Measurements from ENCODE around the gene KIF12.
A peak's percentile ranks its signal among the peaks of the same experiment; 100 is the strongest.

KIF12 gene

DNA sequence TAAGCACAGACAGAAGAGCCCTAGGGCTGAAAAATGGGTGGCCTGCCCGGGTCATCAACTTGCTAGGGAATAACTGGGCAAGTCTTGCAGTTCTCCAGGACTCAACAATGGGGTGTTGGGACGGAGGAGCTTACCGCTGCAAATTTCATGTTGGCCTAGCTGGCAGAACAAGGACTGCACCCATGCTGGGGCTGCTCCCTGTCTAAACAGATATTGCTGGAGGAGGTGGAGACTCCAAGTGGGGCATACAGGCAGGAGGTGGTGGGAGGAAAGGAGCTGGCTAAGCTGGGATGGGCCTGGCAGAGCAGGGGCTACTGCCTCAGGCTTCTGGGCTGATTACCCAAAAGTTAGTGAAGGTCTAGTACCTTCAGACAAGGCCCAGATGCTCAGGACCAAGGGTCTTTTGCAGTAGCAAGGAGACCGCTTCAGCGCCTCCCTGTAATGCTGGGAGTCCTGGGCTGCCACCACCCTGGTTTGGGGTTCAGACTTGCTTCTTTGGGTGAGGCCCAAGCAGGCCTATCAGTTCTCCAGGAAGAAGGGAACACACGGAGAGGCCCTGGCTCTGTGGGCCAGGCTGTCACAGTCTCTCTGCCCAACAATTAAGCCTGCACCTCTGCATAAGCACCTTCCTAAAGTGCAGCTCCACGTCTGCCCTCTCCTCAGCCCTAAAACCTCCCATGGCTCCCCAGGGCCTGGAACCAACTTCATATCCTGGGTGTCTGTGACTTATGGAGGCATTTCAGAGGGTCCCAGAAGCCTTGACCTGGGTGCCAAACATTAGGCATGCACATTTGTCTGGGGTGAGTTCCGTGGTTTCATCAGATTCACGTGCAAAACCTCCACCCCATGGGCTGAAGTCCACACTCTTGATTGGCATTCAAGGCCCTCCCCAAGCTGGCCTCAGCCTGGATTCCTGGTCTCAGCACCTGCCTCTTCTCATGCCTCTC lies 24.2 kb upstream of the KIF12 start:
- DNase-seq (ENCODE audit: low read depth in 2 of 2), result no peak

GRCh38 chr9:114122136-114123027 lies 23.3 kb upstream of the KIF12 start:
- no peak for DNase-seq (ENCODE audit: low read depth in 2 of 2)

- no peak for DNase-seq (ENCODE audit: low read depth in 2 of 2)
Measured at GRCh38 chr9:114121227-114122135, 22.4 kb upstream of the KIF12 start.

DNA sequence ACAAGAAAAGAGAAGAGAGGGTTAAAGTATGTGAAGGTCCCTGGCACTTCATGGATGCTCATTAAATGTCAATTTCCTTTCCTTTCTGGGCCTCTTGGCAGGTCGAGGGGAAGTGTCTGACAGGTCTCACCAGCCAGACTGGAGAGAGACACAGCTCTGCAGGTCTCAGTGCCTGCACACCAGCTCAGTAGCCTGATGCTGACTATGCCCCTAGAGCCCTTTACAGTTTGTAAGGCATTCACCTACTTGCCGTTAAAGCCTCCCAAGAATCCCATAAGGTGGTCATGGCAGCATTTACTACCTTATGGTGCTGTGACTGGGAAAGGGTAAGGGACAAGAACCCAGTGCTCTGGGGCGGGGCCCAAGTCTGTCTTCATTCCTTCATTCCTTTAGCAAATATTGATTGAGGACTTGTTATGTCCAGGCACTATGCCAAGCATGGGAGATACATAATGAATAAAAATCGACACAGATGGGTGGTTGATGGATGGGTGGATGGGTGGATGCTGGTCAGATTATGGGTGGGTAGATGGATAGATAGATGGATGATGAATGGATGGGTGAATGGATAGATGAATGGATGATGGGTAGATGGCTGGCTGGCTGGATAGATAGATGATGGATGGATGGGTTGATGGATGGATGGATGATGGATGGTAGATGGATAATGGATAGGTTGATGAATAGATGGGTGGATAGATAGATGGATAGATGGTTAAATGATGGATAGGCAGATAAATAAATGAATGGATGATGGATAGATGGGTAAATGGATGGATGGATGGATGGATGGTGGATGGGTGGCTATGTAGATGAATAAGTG lies 21.3 kb upstream of the KIF12 start:
- no peak for DNase-seq (ENCODE audit: low read depth in 2 of 2)

DNA sequence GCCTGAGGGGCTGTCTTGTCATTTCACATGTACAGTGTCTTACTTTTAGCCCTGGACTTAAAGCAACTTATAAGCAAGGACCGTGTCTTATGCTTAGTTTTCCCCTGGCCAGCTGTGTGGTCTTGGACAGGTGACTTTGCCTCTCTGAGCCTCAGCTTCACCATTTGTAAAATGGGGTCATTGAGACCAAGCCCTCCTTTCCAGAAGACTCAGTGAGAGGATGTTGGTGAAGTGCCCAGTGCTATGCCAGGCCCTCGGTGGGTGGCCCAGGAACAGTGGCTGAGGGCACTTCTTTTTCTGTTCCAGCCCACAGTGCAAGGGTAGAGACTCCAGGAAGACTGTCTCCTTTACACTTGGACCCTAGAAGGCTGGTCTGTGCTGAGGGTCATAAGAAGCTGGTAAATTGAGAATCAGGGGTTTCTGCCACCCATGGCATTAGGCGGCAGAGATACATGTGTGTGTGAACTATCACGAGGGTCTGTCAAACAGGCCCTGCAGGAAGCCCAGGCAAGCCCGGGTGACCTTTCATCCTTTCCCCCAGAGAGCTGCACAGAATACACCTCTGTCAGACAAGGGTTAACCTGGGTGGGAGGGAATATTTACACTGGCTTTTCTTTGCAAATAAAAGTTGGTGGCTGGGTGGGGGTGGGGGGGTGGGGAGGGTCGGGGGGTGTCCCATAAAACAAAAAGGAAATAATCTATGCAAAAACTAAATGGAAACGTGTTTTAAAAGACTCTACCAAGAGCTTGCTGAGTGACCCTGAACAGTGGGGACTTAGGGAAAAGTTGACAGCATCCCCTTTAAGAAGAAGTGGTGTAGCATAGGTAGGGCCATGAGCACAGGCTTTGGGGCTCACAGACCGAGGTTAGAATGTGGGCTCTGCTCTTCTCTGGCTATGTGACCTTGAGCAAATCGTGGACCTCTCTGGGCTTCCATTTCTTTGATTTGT lies 20.4 kb upstream of the KIF12 start:
- no peak for DNase-seq (ENCODE audit: low read depth in 2 of 2)

- no peak for DNase-seq (ENCODE audit: low read depth in 2 of 2)
Measured at GRCh38 chr9:114117996-114118830, 19.1 kb upstream of the KIF12 start.

GRCh38 chr9:114117614-114117995 lies 18.5 kb upstream of the KIF12 start:
- no peak for DNase-seq (ENCODE audit: low read depth in 2 of 2)

GRCh38 chr9:114116126-114116747 lies 17.1 kb upstream of the KIF12 start:
- DNase-seq (ENCODE audit: low read depth in 2 of 2), result no peak

DNA sequence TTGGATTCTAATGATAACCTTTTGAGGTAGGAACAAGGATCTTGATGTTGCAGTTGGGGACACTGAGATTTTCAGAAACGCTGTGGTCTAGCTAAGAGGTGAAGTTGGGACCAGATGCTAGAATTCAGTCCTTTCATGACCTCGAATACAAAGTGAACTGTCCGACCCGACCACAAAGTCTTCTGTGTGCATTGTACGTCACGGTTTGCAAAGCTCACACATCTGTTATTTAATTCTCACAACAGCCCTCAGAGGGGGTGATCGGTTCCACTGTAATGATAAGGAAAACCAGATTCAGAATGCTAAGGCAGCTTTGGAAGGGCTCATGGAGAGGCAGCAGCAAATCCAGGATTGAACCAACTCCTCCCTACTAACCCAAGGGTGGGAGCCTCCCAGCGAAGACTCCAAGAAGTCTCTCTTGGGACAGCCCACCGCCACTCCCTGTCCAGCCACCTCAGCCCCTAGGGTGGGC lies 16.6 kb upstream of the KIF12 start:
- DNase-seq (ENCODE audit: low read depth in 2 of 2), result no peak

DNA sequence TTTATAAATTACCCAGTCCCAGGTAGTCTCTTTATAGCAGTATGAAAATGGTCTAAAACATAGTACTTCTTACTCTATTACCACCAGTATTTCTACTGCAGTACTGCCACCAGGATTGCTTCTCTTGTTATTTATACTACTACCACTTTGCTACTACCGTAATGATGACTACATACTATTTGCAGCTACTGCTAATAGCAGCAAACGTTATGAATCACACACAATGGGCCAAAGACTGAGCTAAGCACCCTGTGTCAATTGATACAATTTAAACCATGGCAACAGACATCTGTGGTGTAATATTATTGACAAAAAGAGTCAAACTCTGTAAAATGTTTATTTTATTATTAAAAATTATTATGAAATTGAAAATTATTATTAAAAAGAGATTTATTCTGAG lies 15.3 kb upstream of the KIF12 start:
- DNase-seq (ENCODE audit: low read depth in 2 of 2), result no peak

DNA sequence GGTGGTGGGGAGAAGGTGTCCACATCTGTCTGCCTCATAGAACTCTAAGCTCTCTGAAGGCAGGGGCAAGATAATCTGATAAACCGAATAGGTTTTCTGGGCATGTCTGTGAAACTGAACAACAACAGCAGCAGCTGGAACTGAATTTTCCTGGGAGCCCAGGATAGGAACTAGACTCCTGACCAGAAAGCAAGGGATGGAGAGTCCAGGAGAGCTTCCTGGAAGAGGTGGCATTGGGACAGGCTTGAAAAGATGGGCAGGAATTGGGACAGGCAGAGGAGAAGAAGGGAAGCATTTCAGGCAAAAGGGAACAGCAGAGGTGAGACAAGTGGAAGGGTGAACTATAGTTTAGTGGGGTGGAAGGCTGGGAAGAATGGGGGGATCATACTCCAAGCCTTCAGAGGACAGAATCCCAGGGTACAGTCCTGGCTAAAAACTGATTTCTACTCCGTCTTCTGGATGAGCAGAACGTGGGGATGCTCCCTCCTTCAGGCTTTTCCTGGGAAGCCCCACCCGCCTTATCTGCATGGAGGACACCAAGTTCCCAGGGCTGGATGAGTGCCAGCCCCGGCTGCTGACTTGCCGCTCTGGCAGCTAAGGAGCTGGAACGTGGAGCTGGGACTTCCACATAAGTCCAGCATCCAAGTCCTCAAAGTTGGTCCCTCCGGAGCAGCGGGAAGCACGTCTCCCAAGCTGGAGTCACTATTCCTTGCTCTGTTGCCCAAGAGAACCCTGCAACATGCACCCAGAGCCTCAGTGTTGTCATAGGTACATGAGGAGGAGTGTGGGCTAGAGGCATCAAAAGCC lies 13.9 kb upstream of the KIF12 start:
- no peak for DNase-seq (ENCODE audit: low read depth in 2 of 2)

DNA sequence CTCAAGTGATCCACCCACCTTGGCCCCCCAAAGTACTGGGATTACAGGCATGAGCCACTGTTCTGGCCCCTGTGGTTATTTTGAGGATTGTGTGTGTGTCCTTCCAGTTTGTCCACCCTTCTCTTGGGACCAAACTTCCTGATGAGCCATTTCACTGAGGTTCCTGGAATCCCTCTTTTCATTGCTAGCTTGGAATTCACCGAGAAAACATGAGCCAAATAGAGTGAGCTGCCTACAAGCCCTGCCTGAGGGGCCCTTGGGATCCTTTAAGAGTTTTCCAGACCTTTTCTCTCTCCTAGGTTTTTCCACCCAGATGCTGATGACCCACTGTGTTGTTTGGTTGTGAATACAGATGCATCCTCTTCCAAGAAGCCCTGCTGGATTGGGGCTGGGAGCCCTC lies 13.2 kb upstream of the KIF12 start:
- DNase-seq (ENCODE audit: low read depth in 2 of 2), result no peak

GRCh38 chr9:114110180-114110579 lies 11.1 kb upstream of the KIF12 start:
- DNase-seq (ENCODE audit: low read depth in 2 of 2), result no peak

DNA sequence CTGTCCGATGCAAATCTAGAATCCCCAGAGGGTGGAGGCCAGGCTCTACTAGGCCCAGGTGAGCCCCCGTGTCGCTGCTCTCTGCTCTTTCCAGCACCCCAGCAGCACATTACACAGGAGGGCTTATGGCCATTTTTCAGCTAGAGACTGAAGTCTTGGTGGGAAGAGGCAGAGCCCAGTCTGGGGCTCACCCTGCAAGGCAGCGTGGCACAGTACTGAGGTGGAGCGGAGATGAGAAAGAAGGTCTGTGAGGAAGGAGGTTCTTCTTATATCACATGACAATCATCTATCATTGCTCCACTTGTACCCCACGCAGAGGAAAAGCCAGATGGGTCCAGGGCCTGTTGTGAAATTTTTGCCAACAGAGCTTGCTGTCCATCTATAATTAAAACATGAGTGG lies 10.0 kb upstream of the KIF12 start:
- no peak for DNase-seq (ENCODE audit: low read depth in 2 of 2)

DNA sequence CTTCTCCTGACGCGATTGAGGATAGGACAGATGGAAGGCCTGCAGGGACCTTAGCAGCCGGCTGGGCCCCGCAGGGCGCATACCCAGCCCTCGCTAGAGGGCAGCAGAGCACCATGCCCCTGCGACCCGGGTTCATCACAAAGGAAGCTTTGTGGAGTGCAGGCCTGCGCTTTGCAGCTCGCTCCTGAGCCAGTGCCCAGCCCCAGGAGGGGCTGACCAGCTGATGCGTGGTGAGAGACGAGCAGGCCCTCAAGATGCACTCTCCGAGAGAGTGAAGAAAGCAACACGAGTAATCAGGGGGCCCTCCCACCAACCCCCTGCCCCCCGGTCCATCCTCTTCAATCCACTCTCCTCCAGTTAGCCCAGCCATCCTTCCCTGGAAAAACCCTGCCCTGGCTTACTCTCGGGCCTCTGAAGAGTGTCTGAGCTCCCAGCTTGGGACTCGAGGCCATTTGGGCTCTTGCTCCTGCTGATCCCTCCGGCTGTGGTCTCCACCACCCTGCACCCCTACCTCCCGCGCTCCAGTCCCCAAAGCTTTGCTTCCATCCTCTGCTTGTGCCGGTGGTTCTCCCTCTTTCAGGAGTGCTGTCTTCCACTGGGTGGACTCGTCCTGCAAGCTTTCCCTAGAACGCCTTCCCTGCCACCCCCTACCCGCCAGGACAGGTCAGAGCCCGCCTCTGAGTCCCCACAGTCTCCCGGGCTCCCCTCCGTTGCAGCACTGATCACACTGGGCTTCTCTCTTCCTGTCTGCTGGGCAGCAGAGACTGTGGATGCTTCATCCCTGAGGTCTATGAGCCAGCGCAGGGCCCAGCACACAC lies 9.1 kb upstream of the KIF12 start:
- peak; percentile 48 to 49 for DNase-seq (ENCODE audit: low read depth in 2 of 2)

- DNase-seq (ENCODE audit: low read depth in 2 of 2), result no peak
Measured at GRCh38 chr9:114107286-114108001, 8.4 kb upstream of the KIF12 start.

All from stimulated activated CD8-positive, alpha-beta memory T cell treated with anti-CD3 and anti-CD28 coated beads, Interleukin-2, amount 100 ng/mL, for 48 hours (primary cell).